Omental fat pad (tissue), 4 donors: ENCODE measurements around the gene VEGFD. TPM values are rescaled to one million over a fixed set of nuclear protein-coding genes. Genes with fewer than 3 reads are reported as not detected.

ENCODE experiments used
- ATAC-seq: fragments of 150-250 bp; one replicate; pipeline ENCODE4 v1.9.1; 2016; ENCODE audit warnings: mild to moderate bottlenecking, moderate library complexity; ENCODE audit not compliant: low FRiP score
- DNase-seq: peaks from one replicate; pipeline ENCODE4 v3.0.0-alpha.2; 2019; ENCODE audit warnings: low spot score
- CTCF ChIP-seq, 3 donors: fragments of 450-650 bp; IDR thresholded peaks; one replicate each; pipeline ENCODE4 v1.5.1; 2016 to 2017; ENCODE audit warnings: antibody characterized with exemption in 3 of 3, mild to moderate bottlenecking in 3 of 3, moderate library complexity in 2 of 3
- total RNA-seq, 4 donors: library from RNA; depleted of rRNA; stranded (reverse); fragments of >200 nt; gene quantifications; one replicate each; pipeline ENCODE4 v1.1.0, GENCODE V29; 2016

VEGFD gene
- total RNA-seq, 4 donors from 2014 or later: 1.1 to 28.8 (median 6.3) TPM

- DNase-seq: no peak
- TF ChIP-seq CTCF (IDR thresholded peaks at IDR 0.05): no peak
- no peak for ATAC-seq
These were observed 32.1 kb upstream of the VEGFD start for GRCh38 chrX:15416133-15416993.

- ATAC-seq: no peak
- DNase-seq: no peak
- TF ChIP-seq CTCF (IDR thresholded peaks at IDR 0.05): no peak
These were observed 28.9 kb upstream of the VEGFD start for GRCh38 chrX:15413101-15413500.

- no peak for TF ChIP-seq CTCF (IDR thresholded peaks at IDR 0.05)
- ATAC-seq (no peak), DNase-seq (no peak)
These were observed 26.7 kb upstream of the VEGFD start for GRCh38 chrX:15410947-15411346.

DNA sequence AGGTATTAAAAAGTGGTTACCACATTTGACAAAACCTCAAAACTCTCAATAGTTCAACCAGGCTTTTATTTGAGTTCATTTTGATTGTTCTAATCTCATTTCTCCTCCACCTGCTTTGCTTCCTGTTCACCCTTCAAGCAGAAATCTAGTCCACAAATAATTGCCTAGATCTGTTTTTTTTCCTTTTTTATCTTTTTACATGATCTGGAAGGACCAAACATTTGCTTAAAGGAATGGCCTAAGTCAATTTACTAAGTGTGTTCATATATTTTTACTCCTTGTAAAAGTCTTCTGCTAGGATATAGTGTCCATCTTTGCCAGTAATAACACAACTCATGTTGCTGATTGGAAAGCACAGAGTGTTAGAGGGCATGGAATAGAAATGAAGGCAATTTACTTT is 26.2 kb upstream of the VEGFD start:
- TF ChIP-seq CTCF (IDR thresholded peaks at IDR 0.05): no peak
- ATAC-seq (no peak), DNase-seq (no peak)

DNA sequence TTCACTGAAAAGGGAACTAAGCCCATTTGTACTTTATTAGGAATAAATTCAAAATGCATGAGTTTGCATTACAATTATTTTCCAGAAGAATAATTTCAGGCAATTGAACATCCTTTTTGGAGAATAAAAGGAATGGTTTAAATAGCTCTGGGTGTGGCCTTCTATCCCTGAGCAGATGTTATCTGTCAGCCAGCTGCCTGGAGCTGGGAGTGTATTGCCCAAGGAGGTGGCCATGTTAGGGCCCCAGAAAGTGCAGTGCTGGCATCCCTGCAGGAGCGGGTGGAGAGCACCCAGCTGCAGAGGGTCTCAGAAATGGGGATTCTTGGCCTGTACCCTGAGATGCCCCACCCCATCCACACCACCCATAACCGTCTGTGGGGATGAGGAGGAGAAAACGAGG is 21.6 kb upstream of the VEGFD start:
- ATAC-seq: no peak
- no peak for DNase-seq
- no peak for TF ChIP-seq CTCF (IDR thresholded peaks at IDR 0.05)

- TF ChIP-seq CTCF (IDR thresholded peaks at IDR 0.05): no peak
- no peak for ATAC-seq
- no peak for DNase-seq
These were observed 20.3 kb upstream of the VEGFD start for GRCh38 chrX:15404401-15405096.
